K562 (cell line): ENCODE results near the gene SCNN1A. TPM values are rescaled to one million over a fixed set of nuclear protein-coding genes. Genes with fewer than 3 reads are reported as not detected.

Experiments used
- ATAC-seq: fragments of 200-7000 bp; cut with Tn5 transposase; 3 replicates; pipeline ENCODE4 v1.9.1; 2020; ENCODE audit warnings: moderate library complexity
- BruUV-seq: library from RNA; stranded (reverse); fragments of 400-500 nt; replicated peaks from 2 replicates; lab custom pipeline; 2021; lab: Mats Ljungman, UMichigan
- CTCF ChIA-PET: fragments of 300-600 bp; formaldehyde crosslinking; extraction: SDS; loops from one replicate; lab custom pipeline; 2021; ENCODE audit warnings: low intra/inter-chr PET ratio; lab: Yijun Ruan, JAX
- POLR2A ChIA-PET: fragments of 300-600, 350-650 bp; sonication (Branson Sonifier 250); formaldehyde crosslinking; extraction: SDS; loops from one replicate; lab custom pipeline; 2021; ENCODE audit warnings: antibody characterized with exemption, inconsistent platforms; lab: Yijun Ruan, JAX
- DNase-seq, 4 experiments: peaks; one replicate each; pipeline versions ENCODE4 v3.0.0 to v3.0.0-alpha.2; 2011 to 2018; ENCODE audit warnings: low spot score in 3 of 4, mixed read lengths in 3 of 4; ENCODE audit errors: extremely low read depth in 1 of 4
- FAIRE-seq: peaks from 2 replicates; lab custom pipeline; 2011; peaks lifted over from hg19 to GRCh38; lab: Jason Lieb, UNC
- H2AFZ ChIP-seq: 2 replicates; pipeline ENCODE4 v1.6.0; 2011; ENCODE audit warnings: low read depth, low read length, control low read depth, inconsistent platforms
- H3K27ac ChIP-seq: fragments of 200-600 bp; 3 replicates; pipeline ENCODE4 v1.8.0; 2011; ENCODE audit warnings: low read depth, mild to moderate bottlenecking, control low read depth, inconsistent platforms, low read length, moderate library complexity, mixed read lengths; ENCODE audit errors: extremely low read depth
- H3K27me3 ChIP-seq, 2 experiments: fragments of 300-600 bp in 1 of 2; 2 replicates in 1 of 2; 3 replicates in 1 of 2; pipeline versions ENCODE4 v1.6.0 to v1.8.0; 2011; ENCODE audit warnings: inconsistent platforms in 2 of 2, low read length in 2 of 2, mild to moderate bottlenecking in 1 of 2, mixed read lengths in 1 of 2, moderate library complexity in 1 of 2; ENCODE audit not compliant: control insufficient read depth in 2 of 2, insufficient read depth in 2 of 2
- H3K36me3 ChIP-seq: fragments of 300-600 bp; 3 replicates; pipeline ENCODE4 v1.8.0; 2011; ENCODE audit warnings: mild to moderate bottlenecking, low read length, inconsistent platforms; ENCODE audit not compliant: control insufficient read depth, insufficient read depth
- H3K4me1 ChIP-seq, 2 experiments: fragments of 200-600 bp in 1 of 2; replicated peaks in 1 of 2; 2 replicates in 1 of 2; 3 replicates in 1 of 2; pipeline versions ENCODE4 v1.5.1 to v1.8.0; 2011; ENCODE audit warnings: inconsistent platforms in 2 of 2, low read length in 2 of 2, mild to moderate bottlenecking in 1 of 2, mixed read lengths in 1 of 2, moderate library complexity in 1 of 2; ENCODE audit not compliant: control insufficient read depth in 2 of 2, insufficient read depth in 2 of 2
- H3K4me2 ChIP-seq: 2 replicates; pipeline ENCODE4 v1.6.1; 2011; ENCODE audit warnings: low read length, control low read depth, inconsistent platforms, mixed read lengths; ENCODE audit not compliant: insufficient read depth
- H3K4me3 ChIP-seq: fragments of 200-600 bp; sonication (generic), shearing (Covaris generic); 2 replicates; pipeline ENCODE4 v1.5.1; 2016; ENCODE audit warnings: control low read depth, inconsistent platforms
- H3K79me2 ChIP-seq: fragments of 200-600 bp; 3 replicates; pipeline ENCODE4 v1.8.0; 2011; ENCODE audit warnings: low read length, inconsistent platforms; ENCODE audit not compliant: control insufficient read depth, insufficient read depth
- H3K9ac ChIP-seq, 2 experiments: 2 replicates each; pipeline versions ENCODE4 v1.6.0 to v1.6.1; 2011; ENCODE audit warnings: low read depth in 2 of 2, low read length in 2 of 2, control low read depth in 1 of 2, inconsistent platforms in 1 of 2, mild to moderate bottlenecking in 1 of 2, mixed read lengths in 1 of 2; ENCODE audit not compliant: insufficient read depth in 1 of 2
- H3K9me1 ChIP-seq: one replicate; pipeline ENCODE4 v1.6.0; 2011; ENCODE audit warnings: inconsistent platforms, mild to moderate bottlenecking, low read length, moderate library complexity; ENCODE audit not compliant: control insufficient read depth, insufficient read depth
- H3K9me3 ChIP-seq: replicated peaks from 2 replicates; pipeline ENCODE4 v1.5.1; 2011; ENCODE audit warnings: low read depth, low read length, inconsistent platforms; ENCODE audit not compliant: control insufficient read depth, insufficient read depth
- H4K20me1 ChIP-seq: replicated peaks from 2 replicates; pipeline ENCODE4 v1.6.1; 2011; ENCODE audit warnings: low read length, inconsistent platforms, mixed read lengths; ENCODE audit not compliant: control insufficient read depth, insufficient read depth
- CBX5 ChIP-seq: IDR thresholded peaks from 2 replicates; pipeline ENCODE4 v1.6.1; 2014; ENCODE audit warnings: low read depth, borderline replicate concordance
- CHD7 ChIP-seq: fragments of 200-600 bp; sonication (generic); IDR thresholded peaks from one replicate; pipeline ENCODE4 v1.6.1; 2012; ENCODE audit warnings: mild to moderate bottlenecking, low read depth, low read length, inconsistent platforms
- HDAC1 ChIP-seq, 2 experiments: fragments of 450-650 bp; IDR thresholded peaks; 2 replicates each; pipeline ENCODE4 v1.6.1; 2016 to 2017; ENCODE audit warnings: inconsistent platforms in 1 of 2, mild to moderate bottlenecking in 1 of 2, moderate library complexity in 1 of 2
- SMARCA4 ChIP-seq: fragments of 450-650 bp; IDR thresholded peaks from 2 replicates; pipeline ENCODE4 v1.6.1; 2016
- ZKSCAN1 ChIP-seq: fragments of 150-350 bp; IDR thresholded peaks from 2 replicates; pipeline ENCODE4 v1.6.1; 2016; ENCODE audit warnings: low read depth, low read length
- ZNF143 ChIP-seq: sonication (generic); formaldehyde crosslinking; IDR thresholded peaks from 2 replicates; pipeline ENCODE4 v1.9.0; 2022; ENCODE audit warnings: mild to moderate bottlenecking, missing genetic modification reagents
- ZNF197 ChIP-seq: fragments of 200-800 bp; sonication (Bioruptor generic); IDR thresholded peaks from 2 replicates; pipeline ENCODE4 v1.6.1; 2016; ENCODE audit warnings: low read depth, missing genetic modification characterization, missing compliant biosample characterization
- ZNF668 ChIP-seq: fragments of 250-450 bp; sonication (Bioruptor Pico); IDR thresholded peaks from 2 replicates; pipeline ENCODE4 v1.8.0; 2022; ENCODE audit warnings: mild to moderate bottlenecking, inconsistent platforms
- WGBS: fragments of 100-300 bp; shearing (Covaris generic); methylation state at CpG from one replicate; pipeline ENCODE4 v1.1.6; 2016; ENCODE audit warnings: low coverage, mixed read lengths; ENCODE audit not compliant: insufficient coverage; ENCODE audit errors: missing lambda C conversion rate; 5-methylcytosine and 5-hydroxymethylcytosine counted together
- in situ Hi-C: fragments of 300-500 bp; cut with MboI; formaldehyde crosslinking; loops from 4 replicates; pipeline ENCODE4 v1.15.0; 2018; ENCODE audit warnings: inconsistent platforms, mixed read lengths
- intact Hi-C: fragments of 100-400 bp; cut with micrococcal nuclease; formaldehyde crosslinking; loops from 2 replicates; pipeline ENCODE4 v1.14.2; 2022
- polyA plus RNA-seq, 8 experiments: library from polyadenylated mRNA; depleted of rRNA in 4 of 8; stranded (reverse) in 5 of 8; unstranded in 3 of 8; fragments of >200 nt; fragmentation: Nextera tagmentation in 2 of 8; fragmentation: Illumina TruSeq in 1 of 8; extraction: Ambion mirVana in 2 of 8; extraction: Trizol in 1 of 8; gene quantifications; 2 replicates each; pipeline versions ENCODE4 v1.2.1 to v1.2.3, GENCODE V29; 2011 to 2014; ENCODE audit warnings: inconsistent platforms in 1 of 8, missing spikeins in 1 of 8
- total RNA-seq, 7 experiments: library from RNA; depleted of rRNA in 6 of 7; stranded (reverse); fragments of >200 nt in 6 of 7; fragmentation: Illumina TruSeq in 2 of 7; extraction: Trizol in 2 of 7; gene quantifications; 2 replicates each; pipeline versions ENCODE4 v1.2.1 to v1.2.3, GENCODE V29; 2011 to 2021; ENCODE audit warnings: low replicate concordance in 1 of 7

The SCNN1A gene
- total and polyA plus RNA-seq, 9 of the 15 experiments (the other 6 are each of a cell fraction or from before 2014, with no cell fraction given) = 0.15 to 0.49 (median 0.32) TPM; not detected in 5

DNA sequence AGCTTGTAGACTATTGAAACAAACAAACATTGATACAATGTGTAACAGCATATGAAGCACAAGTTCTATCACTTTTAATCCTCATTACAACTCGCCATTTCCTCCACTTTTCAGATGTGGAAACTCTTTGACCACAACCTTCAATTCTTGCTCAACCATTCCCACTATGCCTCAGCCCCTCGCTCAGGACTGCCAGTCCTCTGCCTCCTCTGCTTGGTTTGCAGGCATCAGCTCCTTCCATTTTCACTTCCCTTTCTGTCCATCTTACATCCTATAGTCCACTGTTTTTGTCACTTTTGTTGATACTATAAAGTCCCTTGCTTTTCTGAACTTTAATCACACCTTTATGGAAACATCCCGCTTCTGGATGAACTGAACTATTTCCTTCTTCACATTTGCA, 41.2 kb upstream of the SCNN1A start:
- no peak overlapping the region for H3K4me2 ChIP-seq
- intact Hi-C loops (no loop called here), in situ Hi-C loops (no loop called here)
- no peak overlapping the region for H3K27ac ChIP-seq
- H3K9me3 ChIP-seq = no peaks in the 10 kb centered on the region
- no peaks in the 10 kb centered on the region for H3K36me3 ChIP-seq
- H3K9ac ChIP-seq = no peak overlapping the region
- ATAC-seq (no peak), DNase-seq (no peak), FAIRE-seq (no peak)
- H3K27me3 ChIP-seq = no peaks in the 10 kb centered on the region
- no peaks in the 10 kb centered on the region for H3K9me1 ChIP-seq
- no peak overlapping the region for H3K4me3 ChIP-seq
- 42% methylated on average over 3 of the region's 3 CpGs for WGBS
- no peak overlapping the region for H2AFZ ChIP-seq
- ChIA-PET POLR2A (no interaction called here), CTCF (no interaction called here)
- no peaks in the 10 kb centered on the region for H4K20me1 ChIP-seq
- no TSS peak for BruUV-seq
- no peaks in the 10 kb centered on the region; a peak in 1 of 5 replicates for H3K4me1 ChIP-seq
- TF ChIP-seq CHD7 (no peak), HDAC1 (IDR thresholded peaks at IDR 0.05) (no peak), ZNF668 (CRISPR knock-in tag) (no peak), SMARCA4 (no peak), CBX5 (no peak), ZNF143 (CRISPR knock-in tag) (no peak), ZKSCAN1 (no peak), ZNF197 (CRISPR knock-in tag) (no peak)
- no peaks in the 10 kb centered on the region for H3K79me2 ChIP-seq
